HG03460 (cell line): ENCODE results near the gene IMP3.
A peak's percentile ranks its signal among the peaks of the same experiment; 100 is the strongest.
"Not testable (repeated sequence)": the region's sequence is repeated elsewhere in the genome, so short reads cannot be mapped to it uniquely, and the experiment has no call there.

Source experiments
- ATAC-seq: cut with Tn5 transposase; IDR thresholded peaks from one replicate; pipeline ENCODE4 v1.9.1; 2021; ENCODE audit not compliant: unreplicated experiment

The IMP3 gene

GRCh38 chr15:75639709-75640482, at the start of gene IMP3:
Gene IMP3, minus strand, starts transcription at chr15:75640224. Its CDS starts 56 bp downstream, at chr15:75640168.
- ATAC-seq = peak; percentile 89

- ATAC-seq = not testable (repeated sequence)
Observed at GRCh38 chr15:75689429-75689828, 49.4 kb upstream of the IMP3 start.

GRCh38 chr15:75688831-75689230, 48.8 kb upstream of the IMP3 start:
- ATAC-seq = no peak

DNA sequence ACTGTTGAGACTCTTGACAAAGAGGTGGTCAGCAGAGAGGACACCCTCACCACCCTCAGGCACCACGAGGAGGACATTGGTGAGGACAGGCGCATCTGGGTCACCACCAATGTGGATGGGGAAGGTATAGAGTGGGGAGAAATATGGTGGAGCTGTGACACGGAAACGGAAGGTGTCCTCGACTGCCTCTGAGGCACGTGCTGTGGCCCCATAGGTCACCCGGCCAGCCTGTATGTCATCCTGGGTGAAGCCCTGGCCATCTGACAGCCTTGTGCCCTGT, 48.2 kb upstream of the IMP3 start:
- ATAC-seq = no peak

- no peak for ATAC-seq
Observed at GRCh38 chr15:75687486-75688277, 47.7 kb upstream of the IMP3 start.

DNA sequence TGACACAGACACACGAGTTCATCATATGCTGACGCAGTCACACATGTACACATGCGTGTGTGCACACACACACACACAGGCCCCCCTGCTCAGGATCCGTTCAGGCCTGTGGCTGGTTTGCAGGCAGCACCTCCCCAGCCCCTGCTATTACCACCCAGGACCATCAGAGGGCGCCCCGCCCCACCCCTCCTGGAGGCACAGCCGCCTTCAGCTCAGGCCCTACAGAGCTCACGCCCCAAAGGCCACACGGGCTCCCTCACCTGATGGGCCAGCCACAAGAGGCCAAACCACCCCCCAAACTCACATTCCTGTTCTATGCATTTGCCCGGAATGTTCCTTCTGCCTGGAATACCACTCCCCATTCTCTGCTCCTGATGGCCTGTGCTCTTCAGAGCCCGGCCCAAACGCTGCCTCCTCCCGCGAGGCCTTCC, 46.2 kb upstream of the IMP3 start:
- ATAC-seq = not testable (repeated sequence)

DNA sequence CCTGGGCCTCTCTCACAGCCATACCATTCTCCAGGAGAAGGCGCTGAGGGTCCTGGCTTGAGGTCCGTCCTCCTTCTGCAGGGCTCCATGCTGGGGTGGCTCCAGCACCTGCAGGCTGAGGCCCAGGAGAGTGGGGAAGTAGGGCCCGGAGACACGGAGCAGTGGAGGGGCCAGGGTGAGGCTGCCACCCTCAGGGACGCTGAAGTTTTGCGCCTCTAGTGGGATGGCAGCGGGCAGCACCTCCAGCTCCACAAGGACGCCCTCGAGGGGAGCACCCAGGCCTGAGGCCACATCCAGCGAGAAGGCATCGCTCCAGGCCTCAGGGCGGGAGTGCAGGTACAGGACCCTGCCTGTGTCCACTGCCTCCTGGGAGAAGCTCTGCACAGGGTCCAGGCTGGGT, 45.2 kb upstream of the IMP3 start:
- ATAC-seq = no peak

GRCh38 chr15:75684648-75685047, 44.6 kb upstream of the IMP3 start:
- no peak for ATAC-seq

DNA sequence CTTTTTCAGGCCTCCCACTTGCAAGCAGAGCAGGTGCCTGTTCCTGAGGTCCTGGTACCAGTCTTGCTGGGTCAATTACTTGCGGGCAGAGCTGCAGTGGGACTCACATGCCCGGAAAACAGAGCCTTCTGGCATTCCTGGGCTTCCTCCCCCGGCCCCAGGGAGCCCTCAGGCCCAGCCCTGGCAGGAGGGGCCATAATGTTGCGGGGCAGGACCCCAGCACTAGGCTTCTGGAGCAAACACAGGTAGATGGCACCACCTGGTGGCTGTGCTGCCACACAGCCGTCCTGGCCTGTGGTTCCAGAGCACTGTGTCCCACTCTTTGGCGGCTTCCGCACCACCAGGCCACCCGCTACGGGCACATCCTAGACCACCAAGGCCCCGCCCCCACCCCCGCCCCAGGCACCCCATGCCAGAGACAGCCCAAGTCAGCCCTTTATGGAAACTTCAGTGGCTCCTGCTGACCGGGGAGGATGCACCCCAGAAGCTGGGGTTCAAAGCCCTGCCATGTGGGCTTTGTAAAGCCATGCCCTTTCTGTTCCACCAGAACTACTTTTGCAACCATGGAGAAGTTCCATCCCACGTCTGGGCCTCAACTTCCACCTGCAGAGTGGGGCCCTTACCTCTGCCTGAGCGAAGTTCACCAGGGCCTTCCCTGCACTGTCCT, 43.8 kb upstream of the IMP3 start:
- not testable (repeated sequence) for ATAC-seq

DNA sequence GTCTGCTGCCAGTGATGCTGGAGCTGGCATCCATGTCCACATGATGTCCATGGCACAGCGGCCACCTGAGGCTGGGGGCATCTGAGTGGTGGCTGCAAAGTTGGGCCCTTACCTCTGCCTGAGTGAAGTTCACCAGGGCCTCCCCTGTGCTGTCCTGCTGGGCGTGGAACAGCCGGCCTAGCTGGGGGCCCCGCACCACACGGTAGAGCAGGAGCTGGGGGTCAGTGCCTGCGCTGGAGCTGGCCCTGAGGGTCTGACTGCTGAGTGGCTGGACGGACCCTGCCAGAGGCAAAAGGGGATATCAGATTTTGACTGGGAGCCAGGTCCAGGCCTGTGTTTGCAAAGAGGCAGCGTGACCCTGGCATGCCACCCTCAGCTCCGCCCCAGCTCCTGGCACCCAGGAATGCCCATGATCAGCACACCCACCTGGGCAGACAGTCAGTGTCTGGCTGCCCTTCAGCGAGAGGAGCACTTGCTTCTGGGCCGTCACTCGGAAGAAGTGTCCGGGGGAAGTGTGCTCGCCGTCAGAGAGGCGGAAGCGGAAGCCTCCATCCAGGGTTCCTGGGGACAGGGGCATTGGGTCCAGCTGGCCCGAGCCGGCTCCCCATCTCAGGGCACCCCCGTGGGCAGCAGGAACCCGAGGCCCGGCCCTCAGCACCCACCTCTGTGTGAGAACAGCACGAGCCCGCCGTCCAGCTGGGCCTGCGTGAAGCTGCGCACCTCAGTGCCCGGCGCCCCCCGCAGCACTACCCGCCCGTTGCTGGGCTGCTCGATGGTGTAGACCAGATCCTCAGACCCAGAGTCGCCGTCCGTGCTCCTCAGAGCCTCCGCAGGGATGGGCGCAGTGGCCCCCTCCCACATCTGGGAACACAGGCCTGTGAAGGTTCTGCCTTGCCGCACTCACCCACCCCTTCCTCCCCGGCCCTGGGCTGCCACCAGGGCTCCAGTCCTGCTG, 42.4 kb upstream of the IMP3 start:
- ATAC-seq = no peak

DNA sequence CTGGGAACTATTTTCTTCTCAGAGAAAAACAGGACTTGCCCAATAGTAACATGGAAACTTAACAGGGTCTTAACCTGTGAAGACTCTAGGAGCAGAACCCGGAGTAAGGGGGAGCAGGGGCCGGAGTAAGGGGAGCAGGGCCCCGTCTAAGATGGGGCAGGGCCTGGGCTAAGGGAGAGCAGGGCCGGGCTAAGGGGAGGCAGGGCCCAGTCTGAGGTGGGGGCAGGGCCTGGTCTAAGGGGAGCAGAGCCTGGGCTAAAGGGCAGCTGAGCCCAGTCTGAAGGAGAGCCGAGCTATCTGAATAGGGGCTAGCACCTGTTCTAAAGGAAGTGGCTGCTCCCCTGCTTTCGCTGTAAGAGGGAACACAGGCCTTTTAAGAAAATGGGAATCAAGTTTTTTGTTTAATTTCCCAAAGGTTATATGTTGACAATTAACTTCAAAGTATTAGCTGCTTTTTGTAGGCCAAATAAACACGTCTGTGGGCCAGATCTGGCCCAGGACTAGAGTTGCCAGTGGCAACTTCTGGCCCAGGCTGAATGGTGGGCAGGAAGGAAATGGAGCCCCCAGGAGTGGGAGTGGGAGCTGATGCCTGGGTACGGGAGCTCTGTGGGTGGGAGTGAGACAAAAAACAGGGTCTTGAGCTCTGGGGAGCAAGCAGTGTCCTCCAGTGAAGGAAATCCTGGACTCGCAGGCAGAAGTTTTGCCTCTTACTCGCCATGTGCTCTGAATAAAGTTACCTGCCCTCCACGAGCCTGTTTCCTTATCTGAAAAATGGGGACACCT, 40.2 kb upstream of the IMP3 start:
- no peak for ATAC-seq

GRCh38 chr15:75678324-75678690, 38.3 kb upstream of the IMP3 start:
- ATAC-seq = not testable (repeated sequence)

GRCh38 chr15:75677465-75678323, 37.7 kb upstream of the IMP3 start:
- no peak for ATAC-seq

DNA sequence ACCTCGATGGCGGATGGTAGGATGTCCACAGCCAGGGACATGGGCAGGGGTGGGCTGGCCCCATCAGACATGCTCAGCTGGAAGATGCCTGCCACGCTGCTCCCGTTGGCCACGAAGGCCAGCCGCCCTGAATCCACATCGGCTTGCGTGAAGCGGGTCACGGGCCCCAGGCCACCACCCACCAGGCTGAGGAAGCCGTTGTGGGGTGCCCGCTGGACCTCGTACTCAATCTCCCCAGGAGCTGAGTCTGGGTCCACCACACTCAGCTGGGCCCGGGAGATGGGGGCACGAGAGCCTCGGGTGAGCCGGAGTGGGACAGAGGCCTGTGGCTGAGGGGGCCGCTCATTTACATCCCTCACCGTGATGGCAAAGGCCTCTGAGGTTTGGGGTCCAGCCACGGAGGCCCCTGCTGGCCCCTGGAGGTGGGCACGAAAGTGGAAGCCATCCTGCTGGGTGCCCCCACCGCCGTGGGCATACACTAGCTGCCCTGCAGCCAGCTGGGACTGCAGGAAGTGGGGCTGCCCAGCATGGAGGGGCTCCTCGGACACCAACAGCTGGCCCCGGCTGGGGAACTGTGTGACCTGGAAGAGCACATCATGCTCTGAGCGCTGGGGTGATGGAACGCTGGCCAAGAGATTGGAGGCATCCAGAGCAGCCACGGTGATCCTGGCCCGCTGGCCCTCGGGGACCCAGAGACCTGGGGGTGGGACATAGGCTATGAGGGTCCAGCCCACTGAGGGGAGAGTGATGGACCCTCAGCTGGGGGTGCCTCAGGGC, 36.9 kb upstream of the IMP3 start:
- ATAC-seq = no peak

DNA sequence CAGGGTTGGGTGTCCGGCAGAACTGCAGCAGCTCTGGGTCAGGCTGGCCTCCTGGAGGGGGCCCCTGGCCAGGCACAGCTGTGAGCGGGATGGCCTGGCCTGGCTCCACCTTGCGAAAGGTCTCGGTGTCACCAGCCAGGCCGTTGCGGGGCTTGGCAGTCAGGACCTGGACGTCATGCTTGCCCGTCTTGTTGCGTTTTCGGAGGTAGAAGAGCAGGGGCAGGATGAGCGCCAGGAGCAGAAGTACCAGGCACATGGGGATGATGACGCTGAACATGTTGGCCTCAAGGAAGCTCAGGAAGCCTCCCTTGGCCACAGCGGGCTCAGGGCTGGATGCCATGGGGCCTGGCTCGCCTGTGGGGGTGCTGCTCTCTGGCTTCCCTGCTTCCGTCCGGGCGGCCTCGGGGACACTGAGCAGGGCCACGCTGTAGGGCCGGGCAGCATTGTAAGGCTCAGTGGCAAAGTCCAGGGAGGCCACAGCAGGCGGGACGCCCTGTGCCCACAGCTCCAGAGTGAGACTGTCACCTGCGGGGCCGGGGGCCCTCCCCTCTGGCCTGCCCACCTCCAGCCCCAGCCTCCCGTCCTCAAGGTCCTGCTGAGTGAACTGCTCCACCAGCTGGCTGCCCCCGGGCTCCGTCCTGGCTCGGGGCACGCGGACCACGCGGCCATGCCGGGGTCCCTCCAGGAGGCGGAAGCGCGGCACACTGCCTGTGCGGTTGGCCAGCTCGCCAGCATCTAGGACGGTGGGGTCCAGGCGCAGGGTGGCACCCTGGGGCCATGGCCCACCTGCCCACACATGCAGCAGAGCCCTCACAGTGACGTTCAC, 35.8 kb upstream of the IMP3 start:
- no peak for ATAC-seq

- ATAC-seq = no peak
Observed at GRCh38 chr15:75674366-75674765, 34.3 kb upstream of the IMP3 start.

- ATAC-seq = no peak
Observed at GRCh38 chr15:75673426-75674235, 33.6 kb upstream of the IMP3 start.
